ENCODE results near the gene TMEM30A.

Gene TMEM30A

DNA sequence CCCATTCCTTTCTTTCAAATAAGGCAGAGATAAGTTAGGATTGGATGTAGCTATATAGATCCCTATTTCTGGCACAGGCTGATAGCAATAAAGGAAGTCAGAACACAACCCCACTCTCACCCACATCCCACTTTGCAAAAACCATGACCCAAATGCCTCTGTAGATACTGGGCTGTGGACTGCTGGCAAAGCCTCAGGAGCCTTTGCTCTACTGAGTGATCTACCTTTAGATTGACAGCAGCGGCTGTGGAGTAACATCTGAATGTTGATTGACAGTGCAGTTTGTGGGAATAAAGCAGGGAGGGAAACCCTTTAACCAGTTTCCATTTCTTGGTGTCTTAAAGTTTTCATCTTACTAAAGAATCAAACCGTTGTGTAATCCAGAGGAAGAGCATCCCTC lies 6.7 kb upstream of the TMEM30A start:
- DNase-seq, result no peak

DNA sequence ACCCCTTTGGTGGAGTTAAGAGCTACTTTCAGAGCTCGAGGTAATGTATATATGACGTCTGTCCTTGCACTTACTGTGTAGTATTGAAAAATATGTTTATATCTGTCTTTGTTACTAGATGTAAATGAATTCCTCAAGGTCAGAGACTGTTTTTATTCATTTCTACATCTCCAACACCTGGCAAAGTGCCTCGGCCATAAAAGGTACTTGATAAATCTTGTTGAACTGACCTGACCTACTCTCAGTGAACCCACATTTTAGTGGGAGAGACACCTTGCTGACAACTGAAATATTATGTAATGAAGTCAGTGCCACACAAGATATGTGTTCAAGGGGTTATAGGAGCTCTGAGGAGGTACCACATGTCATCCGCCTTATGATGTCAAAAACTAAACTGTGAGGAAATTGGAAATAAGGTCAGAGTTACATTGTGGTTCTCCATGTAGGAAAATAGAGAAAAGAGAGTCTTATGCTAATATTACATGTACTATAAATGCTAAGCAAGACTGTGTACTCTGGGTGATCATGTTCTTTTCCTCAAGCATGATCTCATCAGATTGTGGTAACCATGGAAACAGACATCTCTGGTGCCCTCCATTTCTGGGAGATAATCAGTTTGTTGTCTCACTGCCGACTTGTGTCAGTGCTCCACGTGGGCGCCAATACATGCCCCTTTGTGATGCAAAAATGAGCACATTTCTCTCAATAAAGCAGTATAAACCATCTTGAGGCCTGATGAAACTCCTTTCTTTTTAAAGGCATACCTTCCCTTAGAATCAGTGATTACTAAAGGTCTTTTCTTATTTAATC lies 5.7 kb upstream of the TMEM30A start:
- DNase-seq, result no peak

DNA sequence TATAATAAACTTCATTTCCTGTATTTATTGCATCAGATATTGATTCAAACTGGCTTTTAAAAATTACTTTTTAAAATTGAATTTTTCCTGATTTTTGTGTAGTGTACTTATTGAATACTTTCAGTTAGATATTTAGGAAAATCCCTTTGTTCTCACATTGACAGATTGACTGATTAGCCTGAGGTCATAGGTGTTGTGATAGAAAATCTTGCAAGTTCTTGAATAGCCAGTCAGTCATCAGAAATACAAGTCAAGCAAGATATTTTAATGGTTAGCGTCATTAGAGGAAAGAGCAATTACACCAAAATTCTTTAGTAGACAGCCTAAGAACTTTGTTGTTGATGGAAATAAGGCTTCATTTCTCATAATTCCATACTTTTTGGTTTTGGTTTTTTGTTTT lies 3.4 kb upstream of the TMEM30A start:
- DNase-seq, result no peak

- no peak for DNase-seq
These were observed 2.8 kb upstream of the TMEM30A start for GRCh38 chr6:75287424-75287823.

DNA sequence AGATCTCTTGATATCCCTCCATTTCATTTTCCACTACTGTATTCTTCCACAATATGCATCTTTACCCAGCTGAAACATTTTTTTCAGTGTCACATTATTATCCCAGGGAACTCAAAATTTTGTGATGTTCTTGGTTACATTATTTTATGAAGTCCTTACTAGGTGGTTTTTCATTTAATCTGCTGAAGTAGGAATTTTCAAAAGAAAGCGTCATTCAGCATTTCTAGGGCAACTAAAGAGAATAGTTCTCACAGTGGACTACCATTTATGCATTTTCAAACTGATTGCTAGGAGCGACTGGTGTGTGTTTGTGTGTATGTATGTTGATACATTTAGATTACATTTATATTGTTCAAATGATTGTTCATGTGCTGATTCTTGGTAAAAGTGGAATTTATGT lies 2.4 kb upstream of the TMEM30A start:
- no peak for DNase-seq

DNA sequence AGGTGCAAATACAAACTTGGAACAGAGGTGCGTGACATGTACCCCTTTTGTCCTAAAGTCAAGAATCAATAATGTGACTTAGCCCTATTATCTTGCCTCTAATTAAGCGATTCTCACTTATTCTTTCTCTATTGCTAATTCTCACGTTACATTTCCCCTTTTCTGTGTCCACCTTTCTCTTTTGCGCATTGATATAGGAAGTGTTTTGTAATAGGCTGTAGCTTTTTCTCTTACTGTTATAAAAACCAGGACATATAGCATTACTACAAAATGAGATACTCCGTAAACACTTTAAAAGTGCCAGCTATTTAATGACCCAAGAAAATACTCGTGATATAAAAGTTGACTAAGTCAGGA lies 669 bp upstream of the TMEM30A start:
- DNase-seq, result no peak

DNA sequence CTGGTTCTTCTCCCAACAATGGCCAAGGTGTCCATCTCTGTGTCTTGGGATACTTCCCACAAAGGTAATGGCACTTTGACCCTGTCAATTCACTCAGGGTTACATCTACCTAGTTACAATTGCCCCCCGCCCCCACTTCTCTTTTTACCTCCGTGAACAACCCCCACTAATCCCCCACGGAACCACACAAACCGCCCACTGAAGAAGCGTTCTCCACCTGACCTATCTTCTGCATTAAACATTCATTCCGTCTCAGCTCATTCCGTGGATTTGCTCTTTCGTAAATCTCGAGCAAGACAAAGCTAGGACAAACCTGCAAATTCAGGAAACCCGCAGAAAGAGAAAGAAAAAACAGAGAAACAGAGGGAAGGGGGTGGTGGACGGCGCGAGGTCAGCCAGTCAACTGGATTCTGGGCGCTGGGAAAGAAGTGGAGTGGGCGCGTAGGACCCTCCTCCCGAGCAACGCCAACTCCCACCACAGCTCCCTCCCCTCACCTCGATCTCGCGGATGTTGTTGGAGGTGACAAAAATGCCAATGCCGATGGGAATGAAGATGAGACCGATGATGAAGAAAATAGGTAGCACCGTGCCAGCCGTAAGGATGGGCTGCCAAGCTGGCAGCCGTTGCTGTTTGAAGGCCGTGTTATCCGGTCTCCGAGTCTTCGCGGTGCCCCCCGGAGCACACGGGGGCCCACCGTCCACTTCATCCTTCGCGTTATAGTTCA lies 523 bp downstream of the TMEM30A start:
- no peak for DNase-seq

DNA sequence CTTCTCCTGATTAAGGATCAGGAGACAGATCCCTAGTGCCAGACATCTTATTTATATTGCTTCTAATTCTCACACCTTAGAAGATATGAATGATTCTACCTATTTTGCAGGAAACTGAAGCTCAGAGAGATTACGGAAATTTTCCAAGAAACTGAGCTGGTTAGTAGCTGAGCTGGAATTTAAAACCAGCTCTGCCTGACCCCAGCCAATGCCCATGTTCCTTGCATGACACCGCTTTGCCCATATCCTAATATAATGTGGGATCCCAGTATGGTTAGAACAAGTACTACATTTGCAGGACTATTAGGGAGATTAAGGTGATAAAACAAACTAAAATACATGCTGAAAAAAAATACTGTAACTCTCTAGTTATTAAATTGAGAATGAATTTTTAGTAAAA lies 1.9 kb downstream of the TMEM30A start:
- DNase-seq, result no peak

GRCh38 chr6:75281653-75282052 lies 2.9 kb downstream of the TMEM30A start:
- no peak for DNase-seq

DNA sequence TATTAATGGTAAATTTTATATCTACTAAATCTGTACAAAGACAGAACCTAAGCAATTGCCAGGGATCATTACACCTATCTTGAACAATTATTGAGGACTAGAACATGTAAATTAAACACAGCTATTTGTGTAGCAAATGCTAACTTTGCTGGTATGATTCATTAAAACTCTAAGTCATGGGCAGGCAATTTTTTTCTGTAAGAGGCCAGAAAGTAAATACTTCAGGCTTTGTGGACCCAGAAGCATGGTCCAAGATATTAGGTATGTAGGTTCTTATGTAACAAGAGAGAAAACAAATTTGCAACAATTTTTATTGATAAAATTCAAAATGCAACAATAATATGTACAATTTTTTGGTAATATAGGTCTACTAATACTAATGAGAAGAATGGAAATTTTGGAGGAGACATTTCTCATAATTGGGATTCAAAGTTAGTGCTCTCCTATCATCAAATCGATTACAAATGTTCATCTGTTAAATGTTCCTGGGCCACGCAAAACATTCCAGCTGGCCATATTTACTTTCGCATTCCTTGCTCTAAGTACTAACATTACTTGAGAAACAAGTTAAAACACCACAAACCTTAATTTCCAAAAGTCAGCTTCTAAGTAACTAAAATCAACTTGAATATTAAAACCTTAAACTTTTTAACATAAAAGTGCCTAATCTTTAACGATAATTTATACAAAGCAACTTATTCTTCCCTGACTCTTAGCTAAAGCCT lies 4.3 kb downstream of the TMEM30A start:
- no peak for DNase-seq

GRCh38 chr6:75279418-75279817 lies 5.2 kb downstream of the TMEM30A start:
- no peak for DNase-seq

- no peak for DNase-seq
These were observed 6.0 kb downstream of the TMEM30A start for GRCh38 chr6:75278474-75279077.

GRCh38 chr6:75275067-75275466 lies 9.5 kb downstream of the TMEM30A start:
- no peak for DNase-seq

DNA sequence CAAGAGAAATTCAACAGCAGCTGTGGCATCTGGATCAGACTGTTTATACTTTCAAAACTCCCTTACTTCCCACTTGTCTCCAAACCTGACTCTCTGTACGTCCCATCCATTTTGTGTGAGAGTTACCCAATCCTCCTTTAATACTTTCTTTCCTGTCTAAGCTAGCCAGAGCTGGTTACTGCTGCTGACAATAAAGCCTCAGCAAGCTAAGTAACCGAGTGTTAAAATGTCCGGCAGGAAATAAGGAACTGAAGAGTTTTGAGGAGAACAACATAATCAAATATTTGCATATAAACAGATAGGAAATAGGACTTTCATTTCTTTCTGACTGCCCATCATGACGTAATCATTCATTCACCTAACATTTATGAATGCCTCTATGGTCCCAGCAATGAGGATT lies 11.6 kb downstream of the TMEM30A start:
- DNase-seq, result no peak

DNA sequence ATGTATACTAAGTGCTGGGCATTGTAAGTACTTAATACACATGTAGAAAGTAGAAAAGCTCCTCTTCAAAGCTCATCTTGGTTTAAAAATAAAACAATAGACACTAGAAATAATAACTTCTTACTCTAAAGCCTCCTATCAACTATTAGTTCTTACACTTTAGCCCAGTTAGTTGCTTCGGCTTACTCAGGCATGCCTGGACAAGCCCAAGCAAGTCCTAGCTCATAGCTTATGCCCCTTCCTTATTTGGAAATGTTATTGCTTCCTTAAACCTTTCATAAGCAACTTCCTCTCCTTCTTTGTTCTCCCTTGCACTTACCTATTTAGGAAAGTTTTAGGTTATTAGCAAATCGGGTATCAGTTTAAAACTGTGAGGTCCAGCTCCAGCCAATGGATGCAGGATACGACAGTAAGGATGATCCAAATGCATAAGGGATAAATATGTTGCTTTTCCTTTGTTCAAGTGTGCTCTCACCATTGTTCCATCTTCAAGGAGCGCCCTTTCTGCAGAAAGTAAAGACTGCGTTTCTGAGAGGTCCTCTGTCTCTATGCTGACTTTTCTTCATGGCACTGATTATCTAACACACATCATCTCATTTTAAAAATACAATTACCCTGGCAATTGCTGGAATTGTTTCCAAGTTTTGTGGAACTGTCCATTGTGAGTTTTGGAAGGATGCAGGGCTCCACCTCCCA lies 12.3 kb downstream of the TMEM30A start:
- no peak for DNase-seq

GRCh38 chr6:75268988-75269354 lies 15.6 kb downstream of the TMEM30A start:
- DNase-seq, result no peak

GRCh38 chr6:75268121-75268987 lies 16.2 kb downstream of the TMEM30A start:
- no peak for DNase-seq

DNA sequence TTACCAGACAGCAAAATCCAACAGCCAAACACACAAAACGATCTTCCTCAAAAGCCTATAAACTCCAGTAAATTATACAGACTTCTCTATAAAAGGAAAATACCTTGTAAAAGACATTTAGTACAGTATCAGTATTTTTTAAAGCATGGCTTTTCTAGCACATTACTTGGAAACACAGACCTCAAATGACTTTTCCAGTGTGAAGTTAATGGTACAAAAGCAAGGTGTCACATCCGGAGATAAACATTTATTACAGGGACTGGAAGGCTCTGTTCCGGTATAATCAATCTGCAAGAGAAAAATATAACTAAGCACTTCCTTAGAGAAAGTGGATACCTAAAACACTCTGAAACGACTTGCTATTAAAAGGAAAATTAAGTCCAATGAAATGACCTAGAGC lies 17.1 kb downstream of the TMEM30A start:
- no peak for DNase-seq

DNA sequence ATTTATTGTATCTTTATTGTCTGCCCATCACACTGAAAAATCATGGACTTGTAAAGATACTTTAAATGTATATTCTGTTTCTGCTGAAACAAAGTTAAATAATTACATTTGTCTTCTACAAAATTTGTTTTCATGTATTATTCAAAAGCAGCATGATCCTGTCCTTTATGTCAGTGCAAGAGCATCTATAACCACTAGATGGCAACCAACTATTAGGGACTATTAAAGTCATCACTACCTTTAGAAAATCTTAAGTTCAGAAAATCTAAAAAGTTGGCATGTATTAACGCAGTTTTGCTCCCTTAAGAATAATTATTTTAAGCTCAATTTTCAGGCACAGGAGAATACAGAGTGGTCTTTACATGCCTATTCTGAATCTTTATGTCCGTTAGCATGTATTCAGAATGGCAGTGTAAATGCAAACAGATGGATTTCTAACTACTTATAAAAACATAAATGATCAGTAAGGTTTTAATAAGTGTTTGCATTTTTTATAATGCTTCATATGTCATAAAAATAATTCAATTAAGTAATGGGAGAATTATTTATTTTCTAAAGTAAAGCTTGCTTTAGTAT lies 17.8 kb downstream of the TMEM30A start:
- DNase-seq, result no peak

DNA sequence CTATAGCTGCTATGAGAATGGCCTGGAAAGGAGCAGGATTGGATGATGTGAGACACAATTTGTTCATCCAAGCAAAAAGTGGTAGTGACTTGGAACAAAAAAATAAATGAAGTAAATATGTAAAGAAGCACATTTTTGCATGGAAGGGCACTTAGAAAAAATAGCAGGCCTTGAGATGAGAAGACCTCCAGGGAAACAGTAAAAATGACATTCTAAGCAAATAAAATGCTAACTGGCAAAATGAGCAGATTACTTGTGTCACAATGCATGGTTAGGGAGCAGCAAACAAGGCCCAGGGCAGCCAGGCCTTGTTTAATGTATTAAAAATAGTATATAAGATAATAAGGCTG lies 21.2 kb downstream of the TMEM30A start:
- DNase-seq, result no peak

GRCh38 chr6:75262716-75263400 lies 21.7 kb downstream of the TMEM30A start:
- no peak for DNase-seq

Measured in cortex of kidney (tissue), 1 donor.